OCI-M1 (cell line): ENCODE results near the gene KCNQ5.
"Not testable (repeated sequence)": the region's sequence is repeated elsewhere in the genome, so short reads cannot be mapped to it uniquely, and the experiment has no call there.

Source experiments
- DNase-seq: peaks from one replicate; lab custom pipeline; 2025; lab: John Stamatoyannopoulos, UW

KCNQ5 gene

GRCh38 chr6:72841195-72841594 lies 219.3 kb downstream of the KCNQ5 start:
- DNase-seq: no peak

- DNase-seq: no peak
Observed at GRCh38 chr6:72842140-72842539, 220.3 kb downstream of the KCNQ5 start.

GRCh38 chr6:72844614-72845013 lies 222.8 kb downstream of the KCNQ5 start:
- DNase-seq: no peak

- DNase-seq: no peak
Observed at GRCh38 chr6:72849346-72849745, 227.5 kb downstream of the KCNQ5 start.

- no peak for DNase-seq
Observed at GRCh38 chr6:72850040-72850439, 228.2 kb downstream of the KCNQ5 start.

- DNase-seq: no peak
Observed at GRCh38 chr6:72850469-72850868, 228.6 kb downstream of the KCNQ5 start.

- DNase-seq: no peak
Observed at GRCh38 chr6:72855471-72855870, 233.6 kb downstream of the KCNQ5 start.

GRCh38 chr6:72856801-72857200 lies 234.9 kb downstream of the KCNQ5 start:
- peak; percentile 13 for DNase-seq

- no peak for DNase-seq
Observed at GRCh38 chr6:72857791-72858585, 236.1 kb downstream of the KCNQ5 start.

- DNase-seq: no peak
Observed at GRCh38 chr6:72861059-72861458, 239.2 kb downstream of the KCNQ5 start.

GRCh38 chr6:72861935-72862432 lies 240.1 kb downstream of the KCNQ5 start:
- peak; percentile 54 for DNase-seq

- no peak for DNase-seq
Observed at GRCh38 chr6:72863131-72863530, 241.3 kb downstream of the KCNQ5 start.

GRCh38 chr6:72864236-72864635 lies 242.4 kb downstream of the KCNQ5 start:
- no peak for DNase-seq

GRCh38 chr6:72864799-72865198 lies 242.9 kb downstream of the KCNQ5 start:
- DNase-seq: peak; percentile 27

- DNase-seq: no peak
Observed at GRCh38 chr6:72865467-72865866, 243.6 kb downstream of the KCNQ5 start.

GRCh38 chr6:72869621-72870020 lies 247.8 kb downstream of the KCNQ5 start:
- no peak for DNase-seq

GRCh38 chr6:72873433-72873832 lies 251.6 kb downstream of the KCNQ5 start:
- no peak for DNase-seq

GRCh38 chr6:72876256-72876655 lies 254.4 kb downstream of the KCNQ5 start:
- no peak for DNase-seq

- no peak for DNase-seq
Observed at GRCh38 chr6:72886170-72886569, 264.3 kb downstream of the KCNQ5 start.

GRCh38 chr6:72890233-72890632 lies 268.4 kb downstream of the KCNQ5 start:
- no peak for DNase-seq

GRCh38 chr6:72890671-72891070 lies 268.8 kb downstream of the KCNQ5 start:
- no peak for DNase-seq

- DNase-seq: no peak
Observed at GRCh38 chr6:72892901-72893300, 271.0 kb downstream of the KCNQ5 start.

- no peak for DNase-seq
Observed at GRCh38 chr6:72894091-72894490, 272.2 kb downstream of the KCNQ5 start.

- DNase-seq: not testable (repeated sequence)
Observed at GRCh38 chr6:72898313-72898712, 276.4 kb downstream of the KCNQ5 start.
